Sigmoid colon (tissue), 4 donors: Measurements from ENCODE around the gene ITM2C.

Experiments used
- CTCF ChIP-seq, 4 experiments: fragments of 450-650 bp in 3 of 4; fragments of 200-600 bp in 1 of 4; IDR thresholded peaks; one replicate each; pipeline ENCODE4 v1.5.1; 2016 to 2019; ENCODE audit warnings: antibody characterized with exemption in 4 of 4, mild to moderate bottlenecking in 3 of 4, moderate library complexity in 2 of 4
- EP300 ChIP-seq, 4 donors: sonication (generic); formaldehyde crosslinking; IDR thresholded peaks; one replicate each; pipeline ENCODE4 v1.6.1; 2017; ENCODE audit warnings: antibody characterized with exemption in 4 of 4
- POLR2AphosphoS5 ChIP-seq, 4 donors: sonication (generic); formaldehyde crosslinking; IDR thresholded peaks; one replicate each; pipeline ENCODE4 v1.6.1; 2017; ENCODE audit warnings: antibody characterized with exemption in 4 of 4

- TF ChIP-seq CTCF (IDR thresholded peaks at IDR 0.05), result no peak
- TF ChIP-seq POLR2AphosphoS5 (IDR thresholded peaks at IDR 0.05), result peak in 3 of 4 donors; percentile 34 to 66 (median 46)
- no peak for TF ChIP-seq EP300 (IDR thresholded peaks at IDR 0.05)
Observed at GRCh38 chr2:230866756-230867523, 2.2 kb downstream of the ITM2C start.
